ENCODE data around the gene F5. TPM values are rescaled to one million over a fixed set of nuclear protein-coding genes. Genes with fewer than 3 reads are reported as not detected.
A peak's percentile ranks its signal among the peaks of the same experiment; 100 is the strongest.
"Not testable (repeated sequence)": the region's sequence is repeated elsewhere in the genome, so short reads cannot be mapped to it uniquely, and the experiment has no call there.

F5 gene
- total and polyA plus RNA-seq, 10 of the 15 experiments (the other 5 are each of a cell fraction or from before 2014, with no cell fraction given) = under 0.01 to 3.8 (median 0.40) TPM

DNA sequence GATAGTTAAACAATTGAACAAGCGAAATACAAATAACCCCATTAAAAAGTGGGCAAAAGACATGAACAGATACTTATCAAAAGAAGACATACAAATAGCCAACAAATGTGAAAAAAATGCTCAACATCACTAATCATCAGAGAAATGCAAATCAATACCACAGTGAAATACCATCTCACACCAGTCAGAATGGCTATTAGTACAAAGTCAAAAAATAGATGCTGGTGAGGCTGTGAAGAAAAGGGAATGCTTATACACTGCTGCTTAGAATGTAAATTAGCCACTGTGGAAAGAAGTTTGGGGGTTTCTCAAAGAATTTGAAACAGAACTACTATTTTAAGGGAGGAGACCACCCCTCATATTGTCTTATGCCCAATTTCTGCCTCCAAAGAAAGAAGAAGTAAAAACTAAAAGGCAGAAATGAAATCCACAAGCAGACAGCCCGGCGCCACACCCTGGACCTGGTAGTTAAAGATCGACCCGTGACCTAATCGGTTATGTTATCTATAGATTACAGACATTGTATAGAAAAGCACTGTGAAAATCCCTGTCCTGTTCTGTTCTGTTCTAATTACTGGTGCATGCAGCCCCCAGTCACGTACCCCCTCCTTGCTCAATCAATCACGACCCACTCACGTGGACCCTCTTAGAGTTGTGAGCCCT is 52.6 kb downstream of the F5 start:
- in situ Hi-C loops (cut with MboI); RAD21 ChIA-PET (ENCODE audit: unreplicated experiment); H3K27ac ChIP-seq (ENCODE audit: control insufficient read depth, insufficient read depth); H3K27me3 ChIP-seq (replicated peaks in 1 of 2; ENCODE audit: control insufficient read depth in 2 of 2, insufficient read depth in 2 of 2, low read length in 1 of 2); POLR2A ChIA-PET; H4K20me1 ChIP-seq (ENCODE audit: control insufficient read depth, insufficient read depth); H2AFZ ChIP-seq (ENCODE audit: control insufficient read depth, low read depth, low read length); intact Hi-C loops (cut with micrococcal nuclease; ENCODE audit: unreplicated experiment); FAIRE-seq; BruUV-seq (replicated peaks); DNase-seq (ENCODE audit: low read depth, low spot score); H3K79me2 ChIP-seq (ENCODE audit: control insufficient read depth, insufficient read depth, low read length); H3K4me3 ChIP-seq; H3K9ac ChIP-seq (ENCODE audit: control insufficient read depth, insufficient read depth, low read length); H3K9me3 ChIP-seq (replicated peaks; ENCODE audit: control insufficient read depth, insufficient read depth, low read length); H3K4me1 ChIP-seq (ENCODE audit: control insufficient read depth, insufficient read depth, low read length); H3K4me2 ChIP-seq (ENCODE audit: control insufficient read depth, insufficient read depth); H3K36me3 ChIP-seq (ENCODE audit: control insufficient read depth in 2 of 2, insufficient read depth in 2 of 2, low read length in 1 of 2): not testable (repeated sequence)
- SMC1A ChIA-PET (ENCODE audit: uncharacterized antibody, unreplicated experiment) = interaction anchor here (1.0 kb wide), 2 partner anchors 13 to 68 kb away, joined by 3 read pairs; no protein-coding TSS in a partner anchor
- CTCF ChIA-PET = interaction anchor here (2.0 kb wide), 1 partner anchor 12 kb away, joined by 7 read pairs; no protein-coding TSS in a partner anchor
- 19% methylated on average over 9 of the region's 9 CpGs for WGBS (ENCODE audit: insufficient coverage, insufficient replicate concordance, low lambda C conversion rate, missing lambda C conversion rate)
- ATAC-seq = peak; percentile 81

DNA sequence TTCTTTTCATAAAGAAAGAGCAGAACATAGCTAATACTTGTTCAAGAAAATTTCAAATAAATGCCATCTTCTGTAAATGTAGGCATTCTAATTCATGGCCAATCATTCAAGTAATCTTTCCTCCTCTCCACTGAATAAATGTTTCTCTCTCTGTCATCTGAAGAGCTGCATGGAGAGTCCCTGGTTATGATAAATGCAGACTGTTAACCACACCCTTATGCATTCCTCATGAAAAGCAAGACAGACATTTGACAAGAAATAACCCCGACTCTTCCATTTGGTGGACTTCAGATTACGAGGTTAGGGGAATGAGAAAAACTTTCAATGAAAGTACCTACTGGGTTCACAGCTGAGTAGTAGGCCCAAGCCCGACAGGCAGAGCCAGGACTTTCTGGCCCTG is 55.8 kb downstream of the F5 start:
- H4K20me1 ChIP-seq (ENCODE audit: control insufficient read depth, insufficient read depth) = no peaks in the 10 kb centered on the region
- H3K4me1 ChIP-seq (ENCODE audit: control insufficient read depth, insufficient read depth, low read length) = peaks cover 10% of the 10 kb centered on the region; the same call in 1 of the 2 replicates
- no peak for FAIRE-seq
- in situ Hi-C loops (cut with MboI) = no loop called here
- H3K27me3 ChIP-seq (replicated peaks in 1 of 2; ENCODE audit: control insufficient read depth in 2 of 2, insufficient read depth in 2 of 2, low read length in 1 of 2) = no peaks in the 10 kb centered on the region
- intact Hi-C loops (cut with micrococcal nuclease; ENCODE audit: unreplicated experiment) = no loop called here
- H3K4me3 ChIP-seq = no peak overlapping the region
- no peak overlapping the region for H2AFZ ChIP-seq (ENCODE audit: control insufficient read depth, low read depth, low read length)
- H3K79me2 ChIP-seq (ENCODE audit: control insufficient read depth, insufficient read depth, low read length) = no peaks in the 10 kb centered on the region
- BruUV-seq (replicated peaks) = no TSS peak
- no peak overlapping the region for H3K27ac ChIP-seq (ENCODE audit: control insufficient read depth, insufficient read depth)
- ChIA-PET CTCF (interaction anchor here (1.0 to 1.9 kb wide), 3 partner anchors 16 to 927 kb away, joined by 3 to 6 read pairs (median 4); no protein-coding TSS in a partner anchor), POLR2A (no interaction called here), SMC1A (ENCODE audit: uncharacterized antibody, unreplicated experiment) (interaction anchor here (1.0 kb wide), 2 partner anchors 17 to 927 kb away, joined by 3 to 5 read pairs; no protein-coding TSS in a partner anchor), RAD21 (ENCODE audit: unreplicated experiment) (no interaction called here)
- no peak overlapping the region for H3K4me2 ChIP-seq (ENCODE audit: control insufficient read depth, insufficient read depth)
- H3K36me3 ChIP-seq (ENCODE audit: control insufficient read depth in 2 of 2, insufficient read depth in 2 of 2, low read length in 1 of 2) = no peaks in the 10 kb centered on the region
- 45% methylated on average over 3 of the region's 3 CpGs for WGBS (ENCODE audit: insufficient coverage, insufficient replicate concordance, low lambda C conversion rate, missing lambda C conversion rate)
- H3K9me3 ChIP-seq (replicated peaks; ENCODE audit: control insufficient read depth, insufficient read depth, low read length) = no peaks in the 10 kb centered on the region
- no peak overlapping the region for H3K9ac ChIP-seq (ENCODE audit: control insufficient read depth, insufficient read depth, low read length)
- TF ChIP-seq POU2F2 (IDR thresholded peaks at IDR 0.05; ENCODE audit: borderline replicate concordance, low read depth, low read length) (no peak), CEBPZ (IDR thresholded peaks at IDR 0.05; ENCODE audit: low read depth, low read length) (no peak), EGR1 (IDR thresholded peaks at IDR 0.05; ENCODE audit: borderline replicate concordance in 1 of 2, low read depth in 2 of 2, low read length in 2 of 2) (no peak), RAD21 (IDR thresholded peaks at IDR 0.05; ENCODE audit: insufficient read depth, low read depth, low read length) (no peak), POLR2AphosphoS5 (IDR thresholded peaks at IDR 0.05; ENCODE audit: low read length) (no peak), PML (IDR thresholded peaks at IDR 0.05; ENCODE audit: low read length) (no peak)
- TF ChIP-seq, protein P1, sequence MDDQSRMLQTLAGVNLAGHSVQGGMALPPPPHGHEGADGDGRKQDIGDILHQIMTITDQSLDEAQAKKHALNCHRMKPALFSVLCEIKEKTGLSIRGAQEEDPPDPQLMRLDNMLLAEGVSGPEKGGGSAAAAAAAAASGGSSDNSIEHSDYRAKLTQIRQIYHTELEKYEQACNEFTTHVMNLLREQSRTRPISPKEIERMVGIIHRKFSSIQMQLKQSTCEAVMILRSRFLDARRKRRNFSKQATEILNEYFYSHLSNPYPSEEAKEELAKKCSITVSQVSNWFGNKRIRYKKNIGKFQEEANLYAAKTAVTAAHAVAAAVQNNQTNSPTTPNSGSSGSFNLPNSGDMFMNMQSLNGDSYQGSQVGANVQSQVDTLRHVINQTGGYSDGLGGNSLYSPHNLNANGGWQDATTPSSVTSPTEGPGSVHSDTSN (IDR thresholded peaks at IDR 0.05; ENCODE audit: insufficient replicate concordance, low read depth, low read length) = no peak
- ATAC-seq = no peak
- DNase-seq (ENCODE audit: low read depth, low spot score) = no peak

Measured in GM12878 (cell line).